ENCODE results near the gene TUBD1. TPM values are rescaled to one million over a fixed set of nuclear protein-coding genes. Genes with fewer than 3 reads are reported as not detected.

The TUBD1 gene
- total and polyA plus RNA-seq, 2 of the 13 experiments (the other 11 are each of a cell fraction or from before 2014, with no cell fraction given) = 18.2 to 25.9 TPM

DNA sequence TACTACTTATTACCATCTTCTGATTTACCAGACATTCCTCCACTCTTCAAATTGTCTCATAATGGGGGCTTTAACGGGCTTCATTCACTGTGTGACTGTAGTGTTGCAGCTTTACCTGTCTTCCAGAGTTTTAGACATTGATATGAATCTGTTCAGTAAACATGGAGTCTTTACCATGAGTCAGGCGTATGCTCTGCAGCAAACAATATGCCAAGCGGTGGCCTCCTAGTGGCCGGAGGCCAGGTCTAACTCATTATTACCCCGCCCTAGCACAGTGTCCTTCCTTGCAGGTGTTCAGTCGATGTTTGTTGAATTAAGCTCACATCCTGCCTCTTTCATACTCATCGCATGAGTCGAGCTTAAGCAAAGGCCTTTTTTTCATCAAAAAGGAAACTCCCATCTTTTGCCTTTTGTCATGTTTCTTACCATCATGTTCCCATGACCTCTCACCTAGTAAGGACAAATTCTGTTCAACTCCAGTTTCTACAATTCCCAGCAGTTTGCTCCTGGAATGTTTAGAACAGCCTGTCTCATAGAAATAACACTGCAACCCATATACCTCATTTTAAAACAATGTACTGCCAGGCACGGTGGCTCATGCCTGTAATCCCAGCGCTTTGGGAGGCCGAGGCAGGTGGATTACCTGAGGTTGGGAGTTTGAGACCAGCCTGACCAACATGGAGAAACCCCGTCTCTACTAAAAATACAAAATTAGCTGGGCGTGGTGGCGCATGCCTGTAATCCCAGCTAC is 39.4 kb downstream of the TUBD1 start (continued):
- TF ChIP-seq ESRRA (CRISPR knock-in tag; IDR thresholded peaks at IDR 0.05; ENCODE audit: low read depth) (peak; percentile 80; the same call in 1 of the 2 replicates), ZFP90 (CRISPR knock-in tag; IDR thresholded peaks at IDR 0.05; ENCODE audit: borderline replicate concordance) (no peak; the same call in none of the 2 replicates), GFI1 (CRISPR knock-in tag; IDR thresholded peaks at IDR 0.05; ENCODE audit: borderline replicate concordance) (peak; percentile 76; the same call in 1 of the 2 replicates), RAD51 (IDR thresholded peaks at IDR 0.05; ENCODE audit: borderline replicate concordance) (no peak), RORA (CRISPR knock-in tag; IDR thresholded peaks at IDR 0.05) (no peak), ZNF235 (CRISPR knock-in tag; IDR thresholded peaks at IDR 0.05; ENCODE audit: borderline replicate concordance) (0 out of 2 replicates have a peak, but pooled peaks have one; percentile 28), ZFAT (CRISPR knock-in tag; conservative IDR thresholded peaks at IDR 0.05) (no peak), HNF4G (IDR thresholded peaks at IDR 0.05; ENCODE audit: borderline replicate concordance, low read depth, low read length) (peak; percentile 43; the same call in 1 of the 2 replicates), HNF4G (CRISPR knock-in tag; IDR thresholded peaks at IDR 0.05; ENCODE audit: borderline replicate concordance, low read depth) (peak; percentile 30; the same call in 1 of the 2 replicates), KAT2B (IDR thresholded peaks at IDR 0.05; ENCODE audit: borderline replicate concordance, low read depth, low read length) (no peak), ZNF207 (IDR thresholded peaks at IDR 0.05; ENCODE audit: borderline replicate concordance) (no peak), ZSCAN31 (CRISPR knock-in tag; IDR thresholded peaks at IDR 0.05; ENCODE audit: low read depth) (0 out of 2 replicates have a peak, but pooled peaks have one; percentile 79), NCOA2 (CRISPR knock-in tag; IDR thresholded peaks at IDR 0.05) (peak; percentile 95), ZFP62 (CRISPR knock-in tag; IDR thresholded peaks at IDR 0.05) (no peak), MAFG (CRISPR knock-in tag; IDR thresholded peaks at IDR 0.05) (no peak), FIP1L1 (IDR thresholded peaks at IDR 0.05; ENCODE audit: borderline replicate concordance, insufficient read depth, low read depth, low read length) (no peak)
- TF ChIP-seq, protein P1, sequence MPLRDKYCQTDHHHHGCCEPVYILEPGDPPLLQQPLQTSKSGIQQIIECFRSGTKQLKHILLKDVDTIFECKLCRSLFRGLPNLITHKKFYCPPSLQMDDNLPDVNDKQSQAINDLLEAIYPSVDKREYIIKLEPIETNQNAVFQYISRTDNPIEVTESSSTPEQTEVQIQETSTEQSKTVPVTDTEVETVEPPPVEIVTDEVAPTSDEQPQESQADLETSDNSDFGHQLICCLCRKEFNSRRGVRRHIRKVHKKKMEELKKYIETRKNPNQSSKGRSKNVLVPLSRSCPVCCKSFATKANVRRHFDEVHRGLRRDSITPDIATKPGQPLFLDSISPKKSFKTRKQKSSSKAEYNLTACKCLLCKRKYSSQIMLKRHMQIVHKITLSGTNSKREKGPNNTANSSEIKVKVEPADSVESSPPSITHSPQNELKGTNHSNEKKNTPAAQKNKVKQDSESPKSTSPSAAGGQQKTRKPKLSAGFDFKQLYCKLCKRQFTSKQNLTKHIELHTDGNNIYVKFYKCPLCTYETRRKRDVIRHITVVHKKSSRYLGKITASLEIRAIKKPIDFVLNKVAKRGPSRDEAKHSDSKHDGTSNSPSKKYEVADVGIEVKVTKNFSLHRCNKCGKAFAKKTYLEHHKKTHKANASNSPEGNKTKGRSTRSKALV (CRISPR knock-in tag; IDR thresholded peaks at IDR 0.05) = 0 out of 2 replicates have a peak, but pooled peaks have one; percentile 22
- TF ChIP-seq, protein P2, sequence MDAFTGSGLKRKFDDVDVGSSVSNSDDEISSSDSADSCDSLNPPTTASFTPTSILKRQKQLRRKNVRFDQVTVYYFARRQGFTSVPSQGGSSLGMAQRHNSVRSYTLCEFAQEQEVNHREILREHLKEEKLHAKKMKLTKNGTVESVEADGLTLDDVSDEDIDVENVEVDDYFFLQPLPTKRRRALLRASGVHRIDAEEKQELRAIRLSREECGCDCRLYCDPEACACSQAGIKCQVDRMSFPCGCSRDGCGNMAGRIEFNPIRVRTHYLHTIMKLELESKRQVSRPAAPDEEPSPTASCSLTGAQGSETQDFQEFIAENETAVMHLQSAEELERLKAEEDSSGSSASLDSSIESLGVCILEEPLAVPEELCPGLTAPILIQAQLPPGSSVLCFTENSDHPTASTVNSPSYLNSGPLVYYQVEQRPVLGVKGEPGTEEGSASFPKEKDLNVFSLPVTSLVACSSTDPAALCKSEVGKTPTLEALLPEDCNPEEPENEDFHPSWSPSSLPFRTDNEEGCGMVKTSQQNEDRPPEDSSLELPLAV (CRISPR knock-in tag; conservative IDR thresholded peaks at IDR 0.05; ENCODE audit: low read depth) = no peak
- TF ChIP-seq, protein P3, sequence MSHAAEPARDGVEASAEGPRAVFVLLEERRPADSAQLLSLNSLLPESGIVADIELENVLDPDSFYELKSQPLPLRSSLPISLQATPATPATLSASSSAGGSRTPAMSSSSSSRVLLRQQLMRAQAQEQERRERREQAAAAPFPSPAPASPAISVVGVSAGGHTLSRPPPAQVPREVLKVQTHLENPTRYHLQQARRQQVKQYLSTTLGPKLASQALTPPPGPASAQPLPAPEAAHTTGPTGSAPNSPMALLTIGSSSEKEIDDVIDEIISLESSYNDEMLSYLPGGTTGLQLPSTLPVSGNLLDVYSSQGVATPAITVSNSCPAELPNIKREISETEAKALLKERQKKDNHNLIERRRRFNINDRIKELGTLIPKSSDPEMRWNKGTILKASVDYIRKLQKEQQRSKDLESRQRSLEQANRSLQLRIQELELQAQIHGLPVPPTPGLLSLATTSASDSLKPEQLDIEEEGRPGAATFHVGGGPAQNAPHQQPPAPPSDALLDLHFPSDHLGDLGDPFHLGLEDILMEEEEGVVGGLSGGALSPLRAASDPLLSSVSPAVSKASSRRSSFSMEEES (CRISPR knock-in tag; IDR thresholded peaks at IDR 0.05) = peak; percentile 93
